NOMO-1 treated with dmso at 0.1 percent for 144 hours (cell line): ENCODE measurements around the gene PCP2.

Experiments
- DNase-seq: peaks from one replicate; lab custom pipeline; 2025; ENCODE audit not compliant: unreplicated experiment; lab: John Stamatoyannopoulos, UW

Gene PCP2

GRCh38 chr19:7620442-7621412 lies 12.8 kb downstream of the PCP2 start:
- no peak for DNase-seq

GRCh38 chr19:7619671-7620441 lies 13.7 kb downstream of the PCP2 start:
- DNase-seq = no peak

GRCh38 chr19:7618771-7619510 lies 14.6 kb downstream of the PCP2 start:
- no peak for DNase-seq

- DNase-seq = no peak
These were observed 15.2 kb downstream of the PCP2 start for GRCh38 chr19:7618348-7618747.

GRCh38 chr19:7617735-7618134 lies 15.8 kb downstream of the PCP2 start:
- DNase-seq = no peak

- no peak for DNase-seq
These were observed 16.3 kb downstream of the PCP2 start for GRCh38 chr19:7617172-7617571.

GRCh38 chr19:7614859-7615741 lies 18.4 kb downstream of the PCP2 start:
- DNase-seq = no peak

- DNase-seq = no peak
These were observed 20.9 kb downstream of the PCP2 start for GRCh38 chr19:7612282-7613274.

GRCh38 chr19:7611541-7612279 lies 21.8 kb downstream of the PCP2 start:
- DNase-seq = no peak

GRCh38 chr19:7610491-7611240 lies 22.9 kb downstream of the PCP2 start:
- DNase-seq = no peak

GRCh38 chr19:7607874-7608560 lies 25.5 kb downstream of the PCP2 start:
- no peak for DNase-seq

- no peak for DNase-seq
These were observed 26.2 kb downstream of the PCP2 start for GRCh38 chr19:7607212-7607873.

- DNase-seq = no peak
These were observed 27.2 kb downstream of the PCP2 start for GRCh38 chr19:7606289-7606688.

GRCh38 chr19:7605490-7606222 lies 27.9 kb downstream of the PCP2 start:
- DNase-seq = no peak

- no peak for DNase-seq
These were observed 29.6 kb downstream of the PCP2 start for GRCh38 chr19:7603919-7604318.

- no peak for DNase-seq
These were observed 30.5 kb downstream of the PCP2 start for GRCh38 chr19:7602935-7603497.
